ENCODE measurements around the gene UCK2. TPM values are rescaled to one million over a fixed set of nuclear protein-coding genes. Genes with fewer than 3 reads are reported as not detected.

UCK2 gene
- total and polyA plus RNA-seq, 9 of the 15 experiments (the other 6 are each of a cell fraction or from before 2014, with no cell fraction given), result 71.6 to 145 (median 95.8) TPM

- TF ChIP-seq WHSC1 (IDR thresholded peaks at IDR 0.05; ENCODE audit: low read length), result no peak
- TF ChIP-seq, protein P1, sequence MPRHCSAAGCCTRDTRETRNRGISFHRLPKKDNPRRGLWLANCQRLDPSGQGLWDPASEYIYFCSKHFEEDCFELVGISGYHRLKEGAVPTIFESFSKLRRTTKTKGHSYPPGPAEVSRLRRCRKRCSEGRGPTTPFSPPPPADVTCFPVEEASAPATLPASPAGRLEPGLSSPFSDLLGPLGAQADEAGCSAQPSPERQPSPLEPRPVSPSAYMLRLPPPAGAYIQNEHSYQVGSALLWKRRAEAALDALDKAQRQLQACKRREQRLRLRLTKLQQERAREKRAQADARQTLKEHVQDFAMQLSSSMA (CRISPR knock-in tag; IDR thresholded peaks at IDR 0.05), result peak; percentile 15; the same call in 1 of the 2 replicates
- TF ChIP-seq STAG1 (CRISPR knock-in tag; IDR thresholded peaks at IDR 0.05; ENCODE audit: borderline replicate concordance), result no peak; the same call in 1 of the 2 replicates
- TF ChIP-seq TRIM28 (IDR thresholded peaks at IDR 0.05), result no peak
- TF ChIP-seq POLR2H (tag; IDR thresholded peaks at IDR 0.05; ENCODE audit: low read depth), result peak; percentile 65; the same call in 1 of the 2 replicates
- TF ChIP-seq HDAC1 (IDR thresholded peaks at IDR 0.05), result no peak; a peak in 1 of 4 replicates
- peak; percentile 48 to 74; a peak in 3 of 4 replicates for TF ChIP-seq MAZ (CRISPR knock-in tag; conservative IDR thresholded peaks at IDR 0.05 in 1 of 2, IDR thresholded peaks at IDR 0.05 in 1 of 2)
- no peak for TF ChIP-seq CBFB (CRISPR knock-in tag; IDR thresholded peaks at IDR 0.05)
- TF ChIP-seq NCOA2 (IDR thresholded peaks at IDR 0.05; ENCODE audit: partially characterized antibody in 2 of 2), result no peak
- no peak for TF ChIP-seq MCM7 (IDR thresholded peaks at IDR 0.05)
- no peak for TF ChIP-seq USF2 (CRISPR knock-in tag; IDR thresholded peaks at IDR 0.05)
- TF ChIP-seq, protein P2, sequence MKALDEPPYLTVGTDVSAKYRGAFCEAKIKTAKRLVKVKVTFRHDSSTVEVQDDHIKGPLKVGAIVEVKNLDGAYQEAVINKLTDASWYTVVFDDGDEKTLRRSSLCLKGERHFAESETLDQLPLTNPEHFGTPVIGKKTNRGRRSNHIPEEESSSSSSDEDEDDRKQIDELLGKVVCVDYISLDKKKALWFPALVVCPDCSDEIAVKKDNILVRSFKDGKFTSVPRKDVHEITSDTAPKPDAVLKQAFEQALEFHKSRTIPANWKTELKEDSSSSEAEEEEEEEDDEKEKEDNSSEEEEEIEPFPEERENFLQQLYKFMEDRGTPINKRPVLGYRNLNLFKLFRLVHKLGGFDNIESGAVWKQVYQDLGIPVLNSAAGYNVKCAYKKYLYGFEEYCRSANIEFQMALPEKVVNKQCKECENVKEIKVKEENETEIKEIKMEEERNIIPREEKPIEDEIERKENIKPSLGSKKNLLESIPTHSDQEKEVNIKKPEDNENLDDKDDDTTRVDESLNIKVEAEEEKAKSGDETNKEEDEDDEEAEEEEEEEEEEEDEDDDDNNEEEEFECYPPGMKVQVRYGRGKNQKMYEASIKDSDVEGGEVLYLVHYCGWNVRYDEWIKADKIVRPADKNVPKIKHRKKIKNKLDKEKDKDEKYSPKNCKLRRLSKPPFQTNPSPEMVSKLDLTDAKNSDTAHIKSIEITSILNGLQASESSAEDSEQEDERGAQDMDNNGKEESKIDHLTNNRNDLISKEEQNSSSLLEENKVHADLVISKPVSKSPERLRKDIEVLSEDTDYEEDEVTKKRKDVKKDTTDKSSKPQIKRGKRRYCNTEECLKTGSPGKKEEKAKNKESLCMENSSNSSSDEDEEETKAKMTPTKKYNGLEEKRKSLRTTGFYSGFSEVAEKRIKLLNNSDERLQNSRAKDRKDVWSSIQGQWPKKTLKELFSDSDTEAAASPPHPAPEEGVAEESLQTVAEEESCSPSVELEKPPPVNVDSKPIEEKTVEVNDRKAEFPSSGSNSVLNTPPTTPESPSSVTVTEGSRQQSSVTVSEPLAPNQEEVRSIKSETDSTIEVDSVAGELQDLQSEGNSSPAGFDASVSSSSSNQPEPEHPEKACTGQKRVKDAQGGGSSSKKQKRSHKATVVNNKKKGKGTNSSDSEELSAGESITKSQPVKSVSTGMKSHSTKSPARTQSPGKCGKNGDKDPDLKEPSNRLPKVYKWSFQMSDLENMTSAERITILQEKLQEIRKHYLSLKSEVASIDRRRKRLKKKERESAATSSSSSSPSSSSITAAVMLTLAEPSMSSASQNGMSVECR (CRISPR knock-in tag; IDR thresholded peaks at IDR 0.05), result peak; percentile 28; the same call in 1 of the 2 replicates
- no peak for TF ChIP-seq NFIX (CRISPR knock-in tag; IDR thresholded peaks at IDR 0.05; ENCODE audit: low read depth)
- no peak for TF ChIP-seq ZNF121 (CRISPR knock-in tag; conservative IDR thresholded peaks at IDR 0.05)
- TF ChIP-seq E2F6 (IDR thresholded peaks at IDR 0.05; ENCODE audit: borderline replicate concordance in 1 of 2, extremely low read depth in 1 of 2, insufficient read depth in 1 of 2, insufficient read length in 1 of 2, low read depth in 1 of 2, low read length in 1 of 2, poor library complexity in 1 of 2, severe bottlenecking in 1 of 2), result peak in 1 of 2 experiments; percentile 91
- no peak for TF ChIP-seq KAT8 (IDR thresholded peaks at IDR 0.05; ENCODE audit: low read depth)
- no peak for TF ChIP-seq PRMT5 (CRISPR knock-in tag; IDR thresholded peaks at IDR 0.05)
- TF ChIP-seq HINFP (tag; conservative IDR thresholded peaks at IDR 0.05; ENCODE audit: low read depth), result no peak
These were observed 772 bp downstream of the UCK2 start (continued) for GRCh38 chr1:165828103-165828668.

Data from K562 (cell line).